Frontal cortex (tissue), 4 donors: ENCODE results near the gene ARID3B. TPM values are rescaled to one million over a fixed set of nuclear protein-coding genes. Genes with fewer than 3 reads are reported as not detected.
"Not testable (repeated sequence)": the region's sequence is repeated elsewhere in the genome, so short reads cannot be mapped to it uniquely, and the experiment has no call there.

ENCODE experiments used
- DNase-seq, 2 donors: peaks; one replicate each; pipeline ENCODE4 v3.0.0; 2012; ENCODE audit warnings: low spot score in 2 of 2
- FAIRE-seq: peaks from 2 replicates; lab custom pipeline; 2012; peaks lifted over from hg19 to GRCh38; lab: Jason Lieb, UNC
- total RNA-seq: library from RNA; depleted of rRNA; stranded (reverse); fragments of >200 nt; gene quantifications from one replicate; pipeline ENCODE4 v1.2.3, GENCODE V29; 2014
- donor health status: control.
- donor health status: control.
- donor health status: control.

The ARID3B gene
- total RNA-seq, 1 donor from 2014 or later = 3.7 TPM

- DNase-seq (no peak), FAIRE-seq (no peak)
Observed at GRCh38 chr15:74563442-74563841, 22.4 kb downstream of the ARID3B start.

GRCh38 chr15:74564182-74564581 lies 23.2 kb downstream of the ARID3B start:
- no peak for FAIRE-seq
- DNase-seq = no peak

- FAIRE-seq = no peak
- DNase-seq = no peak
Observed at GRCh38 chr15:74565381-74566085, 24.5 kb downstream of the ARID3B start.

GRCh38 chr15:74568594-74568993 lies 27.6 kb downstream of the ARID3B start:
- DNase-seq = no peak
- FAIRE-seq = no peak

DNA sequence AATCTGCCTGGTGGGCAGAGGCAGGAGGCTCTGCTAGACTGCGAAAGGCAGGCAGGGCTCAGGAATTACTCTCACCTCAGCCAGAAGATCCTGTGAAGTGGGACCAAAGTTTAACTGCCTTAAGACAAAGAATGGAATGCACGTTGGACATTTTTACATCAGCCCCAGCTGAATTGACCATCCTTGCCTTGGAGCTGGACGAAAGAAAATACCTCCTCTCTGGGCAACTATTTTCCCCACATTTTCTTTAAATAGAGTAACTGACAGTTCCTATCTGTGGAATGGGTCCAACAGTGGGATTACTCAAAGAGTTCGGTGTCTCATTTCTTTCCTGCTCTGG lies 28.7 kb downstream of the ARID3B start:
- DNase-seq (no peak), FAIRE-seq (no peak)

GRCh38 chr15:74571191-74571590 lies 30.2 kb downstream of the ARID3B start:
- FAIRE-seq (no peak), DNase-seq (no peak)

GRCh38 chr15:74573987-74574386 lies 33.0 kb downstream of the ARID3B start:
- FAIRE-seq (no peak), DNase-seq (no peak)

DNA sequence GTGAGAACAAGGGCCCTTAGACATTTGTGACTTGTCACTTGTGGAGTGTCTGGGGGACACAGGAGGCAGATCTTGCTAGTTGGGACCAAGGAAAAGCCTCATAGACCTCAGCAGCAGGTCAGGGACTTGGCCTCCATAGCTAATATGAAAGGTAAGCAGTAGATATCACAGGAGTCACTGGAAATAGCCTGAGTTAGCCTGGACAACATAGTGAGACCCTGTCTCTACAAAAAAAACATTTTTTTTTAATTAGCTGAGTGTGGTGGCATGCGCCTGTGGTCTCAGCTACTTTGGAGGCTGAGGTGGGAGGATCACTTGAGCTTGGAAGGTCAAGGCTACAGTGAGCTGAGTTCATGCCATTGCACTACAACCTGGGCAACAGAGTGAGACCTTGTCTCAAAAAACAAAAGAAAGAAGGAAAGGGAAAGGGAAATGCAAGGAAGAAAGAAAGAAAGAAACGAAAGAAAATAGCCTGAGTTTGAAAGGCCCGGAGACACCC lies 37.5 kb downstream of the ARID3B start:
- no peak for FAIRE-seq
- no peak for DNase-seq

GRCh38 chr15:74579001-74579400 lies 38.0 kb downstream of the ARID3B start:
- no peak for FAIRE-seq

GRCh38 chr15:74580538-74581350 lies 39.7 kb downstream of the ARID3B start:
- no peak for DNase-seq
- FAIRE-seq = no peak

More at GRCh38 chr15:74579001-74579400, 38.0 kb downstream of the ARID3B start:
- DNase-seq = no peak

DNA sequence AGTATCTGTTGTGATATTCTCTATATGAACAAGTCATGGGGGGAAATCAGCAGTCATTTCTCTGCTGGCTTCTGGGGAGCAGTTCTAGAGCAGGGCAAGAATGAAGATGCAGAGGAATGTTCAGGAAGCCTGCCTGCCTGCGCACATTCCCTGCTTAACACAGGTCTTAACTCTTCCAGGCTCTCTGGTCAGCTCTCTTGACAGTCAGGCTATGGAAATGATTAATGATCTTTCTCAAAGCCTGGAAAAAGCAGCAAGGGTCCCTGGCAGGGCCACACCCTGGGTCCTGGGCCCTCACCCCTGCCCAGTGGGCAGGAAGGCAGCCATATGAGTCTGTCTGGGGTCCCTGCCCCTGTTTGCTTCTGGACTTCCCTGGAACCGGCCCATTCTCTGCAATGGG lies 43.2 kb downstream of the ARID3B start:
- FAIRE-seq (no peak), DNase-seq (no peak)

DNA sequence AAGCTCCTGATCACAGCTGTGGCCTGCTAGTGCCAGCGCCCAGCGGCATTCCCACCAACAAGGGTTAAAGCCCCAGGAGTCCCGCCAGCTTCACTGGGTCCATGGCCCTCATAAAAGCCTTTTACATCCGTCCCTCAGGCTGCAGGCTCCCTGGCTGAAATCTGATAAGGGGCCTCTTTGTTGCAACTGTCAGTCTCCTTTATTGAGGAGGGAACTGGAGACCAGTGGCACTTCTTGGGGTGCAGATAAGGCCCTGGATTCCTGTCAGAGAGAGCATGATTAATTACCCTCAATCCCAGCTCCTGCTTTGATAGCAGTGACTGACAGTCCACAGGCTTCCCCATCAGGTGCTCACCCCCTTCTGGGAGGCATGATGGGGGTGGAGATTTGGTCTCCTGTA lies 43.8 kb downstream of the ARID3B start:
- DNase-seq = peak in 1 of 2 donors; percentile 37
- no peak for FAIRE-seq

- no peak for FAIRE-seq
- DNase-seq = no peak
Observed at GRCh38 chr15:74585191-74585590, 44.2 kb downstream of the ARID3B start.

DNA sequence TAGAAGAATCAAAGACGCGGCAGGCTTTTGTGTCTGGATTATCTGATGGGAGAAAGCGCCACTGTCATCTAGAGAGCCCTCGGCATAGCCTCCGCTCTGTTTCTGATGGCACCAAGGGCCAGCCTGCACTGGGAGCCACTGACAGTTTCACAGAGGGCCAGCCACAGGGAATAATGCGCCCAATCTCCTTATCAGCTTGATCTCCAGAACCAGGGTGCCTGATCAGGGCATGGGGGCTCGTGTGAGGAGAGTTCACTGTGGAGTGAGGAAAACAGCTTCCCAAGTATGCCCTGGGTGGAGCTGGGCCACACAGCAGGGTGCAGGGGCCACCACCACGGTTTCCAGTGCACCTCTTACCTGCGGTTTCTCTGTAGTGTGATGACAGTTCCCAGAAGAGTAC lies 44.8 kb downstream of the ARID3B start:
- DNase-seq (no peak), FAIRE-seq (no peak)

- DNase-seq = no peak
- no peak for FAIRE-seq
Observed at GRCh38 chr15:74589826-74590225, 48.8 kb downstream of the ARID3B start.

DNA sequence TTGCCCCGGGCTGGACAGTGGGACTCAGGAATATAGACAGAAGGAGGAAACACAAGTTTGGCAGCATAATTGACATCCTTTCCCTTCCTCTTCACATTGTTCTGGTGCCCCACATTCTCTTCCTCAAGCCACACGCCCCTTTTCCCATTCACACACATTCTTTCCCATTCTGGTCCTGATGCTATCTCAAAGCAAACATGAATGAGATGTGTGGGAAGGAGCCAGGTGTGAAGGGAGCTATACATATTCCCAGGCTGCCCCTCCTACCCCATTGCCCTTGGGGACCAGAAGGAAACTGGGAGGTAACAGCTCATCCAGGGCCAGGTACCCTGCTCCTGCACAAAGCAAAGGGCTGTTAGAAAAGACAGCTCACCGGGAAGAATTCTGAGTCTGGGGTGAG lies 51.2 kb downstream of the ARID3B start:
- FAIRE-seq = no peak
- DNase-seq = no peak

GRCh38 chr15:74593122-74593521 lies 52.1 kb downstream of the ARID3B start:
- DNase-seq (no peak), FAIRE-seq (no peak)

DNA sequence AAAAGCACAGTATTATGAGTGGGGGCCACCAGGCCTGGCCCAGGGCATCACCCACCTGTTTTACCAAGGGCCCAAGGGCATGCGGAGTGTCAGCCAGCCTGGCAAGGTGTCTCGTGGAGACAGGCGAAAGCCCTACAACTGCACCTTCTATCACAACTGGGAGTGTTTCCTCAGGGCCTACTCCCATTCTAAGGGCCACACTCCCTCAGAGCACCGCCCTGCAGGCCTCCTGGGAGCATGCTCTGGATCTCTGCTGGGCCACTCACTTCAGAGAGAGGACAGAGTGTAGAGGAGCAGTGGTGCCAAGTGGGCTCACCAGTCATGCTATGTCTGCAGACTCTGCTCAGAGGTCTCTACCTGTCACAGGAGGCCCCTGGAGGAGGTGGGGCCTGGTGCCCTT lies 53.4 kb downstream of the ARID3B start:
- FAIRE-seq (no peak), DNase-seq (no peak)

GRCh38 chr15:74595271-74595670 lies 54.3 kb downstream of the ARID3B start:
- DNase-seq (no peak), FAIRE-seq (no peak)

- DNase-seq, FAIRE-seq: not testable (repeated sequence)
Observed at GRCh38 chr15:74596736-74597135, 55.7 kb downstream of the ARID3B start.

DNA sequence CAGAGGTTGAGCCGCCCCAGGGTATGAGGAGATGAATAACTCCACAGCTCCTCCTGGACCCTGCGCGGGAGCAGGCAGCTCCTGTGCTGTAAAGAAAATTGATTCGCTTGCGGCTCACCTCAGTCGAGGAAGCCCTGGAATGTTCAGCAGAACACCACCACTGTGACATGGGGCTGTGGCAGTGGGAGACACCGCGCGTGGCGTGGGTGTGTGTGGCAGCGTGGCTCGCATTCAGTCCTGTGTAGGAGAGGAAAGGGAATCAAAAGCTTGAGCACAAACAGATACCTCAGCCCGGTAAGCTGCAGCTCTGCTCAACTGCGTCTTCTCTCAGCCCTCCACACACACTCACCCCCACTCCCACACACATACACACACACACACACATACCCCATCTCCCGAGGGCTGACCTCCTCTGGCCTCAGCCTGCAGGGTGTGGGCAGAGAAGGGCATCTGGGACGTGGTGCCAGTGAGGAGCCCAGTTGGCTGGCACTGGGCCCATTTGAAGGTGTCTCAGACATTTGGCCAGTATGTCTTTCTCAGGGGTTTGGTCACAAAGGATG lies 56.2 kb downstream of the ARID3B start:
- not testable (repeated sequence) for FAIRE-seq, DNase-seq
